ENCODE measurements around the gene ZNF606. TPM values are rescaled to one million over a fixed set of nuclear protein-coding genes. Genes with fewer than 3 reads are reported as not detected.
"Not testable (repeated sequence)": the region's sequence is repeated elsewhere in the genome, so short reads cannot be mapped to it uniquely, and the experiment has no call there.

The ZNF606 gene
- total RNA-seq, 1 donor from 2014 or later = 26.8 TPM

DNA sequence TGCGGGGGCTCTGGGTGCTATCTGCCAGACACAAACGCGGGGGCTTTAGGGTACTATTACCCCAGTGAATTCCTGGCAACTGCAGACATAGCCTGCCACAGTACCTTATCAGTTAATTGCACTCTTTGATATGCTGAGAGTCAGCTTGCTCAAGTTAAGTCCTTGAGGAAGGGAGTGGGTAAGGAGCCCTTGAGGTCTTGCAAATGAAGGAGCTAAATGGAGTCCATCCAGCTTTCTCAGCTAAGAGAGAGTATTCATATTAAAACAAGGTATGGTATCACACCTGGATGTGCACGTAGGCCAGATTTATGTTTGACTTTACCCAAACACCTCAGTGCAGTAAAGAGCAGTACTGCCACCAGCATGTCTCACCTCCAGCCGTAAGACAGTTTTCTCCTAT, 11.5 kb upstream of the ZNF606 start:
- no peak for DNase-seq (ENCODE audit: extremely low read depth, low read depth, low spot score)

GRCh38 chr19:58010507-58010906, 7.9 kb upstream of the ZNF606 start:
- DNase-seq (ENCODE audit: extremely low read depth, low read depth, low spot score) = no peak

GRCh38 chr19:58009666-58010301, 7.2 kb upstream of the ZNF606 start:
- DNase-seq (ENCODE audit: extremely low read depth, low read depth, low spot score) = no peak

- no peak for DNase-seq (ENCODE audit: extremely low read depth, low read depth, low spot score)
Measured at GRCh38 chr19:58009301-58009665, 6.7 kb upstream of the ZNF606 start.

GRCh38 chr19:58008877-58009276, 6.3 kb upstream of the ZNF606 start:
- DNase-seq (ENCODE audit: extremely low read depth, low read depth, low spot score) = not testable (repeated sequence)

GRCh38 chr19:58007285-58007684, 4.7 kb upstream of the ZNF606 start:
- DNase-seq (ENCODE audit: extremely low read depth, low read depth, low spot score) = no peak

GRCh38 chr19:58003174-58003828, 681 bp upstream of the ZNF606 start:
- DNase-seq (ENCODE audit: extremely low read depth, low read depth, low spot score) = no peak

DNA sequence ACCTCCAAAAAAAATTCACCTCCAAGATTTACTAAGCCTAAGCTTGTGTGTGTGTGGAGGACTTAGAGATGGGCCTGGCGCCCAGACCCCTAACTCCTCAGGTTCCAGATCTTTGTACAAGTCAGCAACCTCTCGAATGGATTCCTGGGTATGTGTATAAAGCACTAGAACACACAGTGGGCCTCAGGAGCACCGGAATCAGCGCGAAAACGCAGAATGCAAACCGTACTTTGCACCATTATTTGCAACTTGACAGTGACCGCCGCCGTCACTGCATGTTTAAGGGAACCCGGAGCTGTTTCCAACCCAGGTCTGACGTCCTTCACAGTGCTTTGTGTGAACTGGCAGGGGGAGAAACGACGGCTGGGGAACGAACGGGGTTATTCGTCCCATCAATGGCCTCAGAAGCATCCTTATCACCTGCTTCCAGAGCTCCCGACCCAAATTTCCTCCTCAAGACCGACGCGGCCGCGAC, 688 bp downstream of the ZNF606 start:
- no peak for DNase-seq (ENCODE audit: extremely low read depth, low read depth, low spot score)

- DNase-seq (ENCODE audit: extremely low read depth, low read depth, low spot score) = no peak
Measured at GRCh38 chr19:58000677-58001076, 1.9 kb downstream of the ZNF606 start.

DNA sequence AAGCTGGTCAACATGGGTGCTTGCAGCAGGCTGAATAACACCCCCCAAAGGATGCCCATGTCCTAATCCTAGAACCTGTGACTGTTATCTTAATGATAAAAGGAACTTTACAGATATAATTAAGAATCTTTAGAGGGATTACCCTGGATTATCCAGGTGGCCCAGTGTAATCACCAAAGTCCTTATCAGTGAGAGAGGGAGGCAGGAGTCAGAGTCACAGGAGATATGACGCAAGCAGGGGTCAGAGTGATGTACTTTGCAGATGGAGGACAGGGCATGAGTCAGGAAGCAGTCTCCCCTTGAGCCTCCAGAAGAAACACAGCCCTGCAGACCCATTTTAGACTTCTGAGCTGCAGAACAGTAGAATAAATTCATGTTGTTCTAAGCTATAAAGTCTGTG, 9.8 kb downstream of the ZNF606 start:
- no peak for DNase-seq (ENCODE audit: extremely low read depth, low read depth, low spot score)

DNA sequence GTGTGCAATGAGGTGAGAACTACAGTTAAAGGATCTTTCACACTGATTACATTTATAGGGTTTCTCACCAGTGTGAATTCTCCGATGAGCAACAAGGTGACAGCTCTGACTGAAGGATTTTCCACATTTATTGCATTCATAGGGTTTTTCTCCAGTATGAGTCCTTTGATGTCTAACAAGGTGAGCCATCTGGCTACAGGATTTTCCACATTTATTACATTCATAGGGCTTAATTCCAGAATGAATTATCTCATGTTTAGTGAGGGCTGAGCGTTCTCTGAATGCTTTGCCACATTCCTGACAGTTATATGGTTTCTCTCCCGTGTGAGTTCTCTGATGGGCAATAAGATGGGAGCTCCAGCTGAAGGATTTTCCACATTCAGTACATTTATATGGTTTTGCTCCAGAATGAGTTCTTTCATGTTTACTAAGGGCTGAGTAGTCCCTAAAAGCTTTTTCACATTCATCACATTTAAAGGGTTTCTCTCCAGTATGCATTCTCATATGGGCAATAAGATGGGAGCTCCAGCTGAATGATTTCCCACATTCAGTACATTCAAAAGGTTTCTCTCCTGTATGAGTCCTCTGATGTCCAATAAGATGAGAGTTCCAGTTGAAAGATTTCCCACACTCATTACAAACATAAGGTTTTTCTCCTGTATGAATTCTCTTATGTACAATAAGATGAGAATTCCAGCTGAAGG, 23.9 kb downstream of the ZNF606 start:
- no peak for DNase-seq (ENCODE audit: extremely low read depth, low read depth, low spot score)

GRCh38 chr19:57974434-57974833, 28.2 kb downstream of the ZNF606 start, which contains the start of gene C19orf18:
C19orf18 (minus strand) TSS chr19:57974534; CDS start chr19:57974432, 102 bp downstream.
- DNase-seq (ENCODE audit: extremely low read depth, low read depth, low spot score) = no peak

GRCh38 chr19:57964761-57965160, 37.9 kb downstream of the ZNF606 start:
- no peak for DNase-seq (ENCODE audit: extremely low read depth, low read depth, low spot score)

GRCh38 chr19:57961785-57962184, 40.8 kb downstream of the ZNF606 start:
- DNase-seq (ENCODE audit: extremely low read depth, low read depth, low spot score) = no peak

GRCh38 chr19:57954996-57955395, 47.6 kb downstream of the ZNF606 start:
- DNase-seq (ENCODE audit: extremely low read depth, low read depth, low spot score) = no peak

DNA sequence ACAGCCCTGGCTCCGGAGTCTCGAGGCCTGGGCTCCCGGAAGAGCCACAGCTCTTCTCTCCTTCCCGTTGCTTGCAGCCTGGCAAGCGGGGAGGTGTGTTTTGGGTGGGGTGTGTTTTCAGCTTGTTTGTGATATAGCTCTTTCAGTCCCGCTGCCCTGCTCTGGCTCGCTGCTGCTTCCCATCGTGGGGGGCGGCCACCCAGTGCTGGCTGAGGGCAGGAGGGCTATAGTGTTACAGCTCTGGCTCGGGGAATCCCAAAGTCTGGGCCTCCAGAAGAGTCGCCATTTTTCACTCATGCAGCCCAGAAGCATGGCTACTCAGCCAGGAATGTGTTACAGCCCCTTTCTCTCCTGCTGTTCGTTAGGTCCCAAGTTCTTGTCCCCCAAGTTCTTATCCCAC, 52.9 kb downstream of the ZNF606 start:
- no peak for DNase-seq (ENCODE audit: extremely low read depth, low read depth, low spot score)

- DNase-seq (ENCODE audit: extremely low read depth, low read depth, low spot score) = no peak
Measured at GRCh38 chr19:57949296-57949695, 53.3 kb downstream of the ZNF606 start.

GRCh38 chr19:57947419-57948134, 55.0 kb downstream of the ZNF606 start, which contains the start of gene ZNF256:
ZNF256 (minus strand) TSS chr19:57947706; CDS start chr19:57947474, 232 bp downstream.
- peak; percentile 65 for DNase-seq (ENCODE audit: extremely low read depth, low read depth, low spot score)

DNA sequence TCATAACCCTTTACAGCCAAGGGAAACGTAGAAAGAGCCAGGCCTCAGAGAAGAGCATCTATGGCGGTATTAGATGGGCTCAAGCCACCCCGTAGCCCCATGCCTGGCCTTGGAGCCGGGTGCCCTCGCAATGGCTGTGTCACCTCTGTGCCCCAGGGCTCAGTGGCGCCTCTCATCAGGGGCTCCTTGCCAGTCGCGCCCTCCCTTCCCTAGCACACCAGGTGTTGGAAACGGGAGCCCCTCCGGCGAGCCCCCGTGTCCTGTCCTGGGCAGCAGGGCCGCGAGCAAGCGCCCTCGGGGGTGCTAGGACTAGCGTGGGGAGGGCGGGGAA, 55.6 kb downstream of the ZNF606 start:
- no peak for DNase-seq (ENCODE audit: extremely low read depth, low read depth, low spot score)

DNA sequence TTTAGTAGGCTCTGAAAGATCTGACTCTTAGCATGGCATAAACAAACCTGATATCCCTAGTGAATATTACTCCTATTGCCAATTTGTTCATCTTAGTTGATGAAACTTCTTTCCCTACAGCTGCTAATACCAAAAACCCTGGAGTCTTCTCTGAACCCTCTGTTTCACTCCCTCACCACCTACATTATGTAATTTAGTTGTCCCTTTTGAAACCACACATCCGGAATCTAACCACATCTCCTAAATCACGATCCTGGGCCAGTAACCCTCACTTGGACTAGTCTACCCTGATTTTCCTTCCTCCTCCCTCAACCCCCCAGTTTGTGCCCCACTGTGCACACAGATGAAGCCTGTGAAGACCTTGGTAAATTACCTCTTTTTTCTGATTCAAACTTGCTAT, 56.3 kb downstream of the ZNF606 start:
- no peak for DNase-seq (ENCODE audit: extremely low read depth, low read depth, low spot score)

DNA sequence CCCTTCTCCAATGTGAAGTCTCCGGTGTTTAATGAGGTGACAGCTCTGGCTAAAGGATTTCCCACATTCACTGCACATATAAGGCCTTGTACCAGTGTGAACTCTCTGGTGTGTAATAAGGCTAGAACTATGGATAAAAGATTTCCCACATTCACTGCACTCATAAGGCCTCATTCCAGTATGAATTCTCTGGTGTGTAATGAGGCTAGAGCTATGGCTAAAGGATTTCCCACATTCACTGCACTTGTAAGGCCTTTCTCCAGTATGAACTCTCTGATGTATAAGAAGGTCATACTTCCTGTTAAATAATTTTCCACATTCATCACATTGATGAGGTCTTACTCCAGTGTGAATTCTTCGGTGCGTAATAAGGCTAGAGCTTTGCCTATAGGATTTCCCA, 61.0 kb downstream of the ZNF606 start:
- DNase-seq (ENCODE audit: extremely low read depth, low read depth, low spot score) = no peak

Measured in glomerular endothelial cell (primary cell).